Body of pancreas (tissue), 4 donors: ENCODE measurements around the gene TRIM46. TPM values are rescaled to one million over a fixed set of nuclear protein-coding genes. Genes with fewer than 3 reads are reported as not detected.

Experiments used
- ATAC-seq: fragments of 150-250 bp; one replicate; pipeline ENCODE4 v1.9.1; 2016
- DNase-seq, 4 donors: peaks; one replicate each; pipeline ENCODE4 v3.0.0-alpha.2; 2019
- H3K27ac ChIP-seq, 4 donors: fragments of 200-600 bp; sonication (generic); 1 replicate in 3 of 4; 2 replicates in 1 of 4; pipeline versions ENCODE4 v1.5.1 to v1.6.1; 2016 to 2019; ENCODE audit warnings: mild to moderate bottlenecking in 1 of 4, mixed read lengths in 1 of 4, moderate library complexity in 1 of 4
- H3K27me3 ChIP-seq, 2 donors: fragments of 200-600 bp; sonication (generic); one replicate each; pipeline ENCODE4 v1.6.0; 2016; ENCODE audit warnings: mild to moderate bottlenecking in 1 of 2
- H3K36me3 ChIP-seq, 2 donors: fragments of 200-600 bp; sonication (generic); replicated peaks in 1 of 2; 2 replicates each; pipeline ENCODE4 v1.5.1; 2016; ENCODE audit warnings: low read depth in 2 of 2; ENCODE audit not compliant: insufficient read depth in 1 of 2
- H3K4me1 ChIP-seq: fragments of 200-600 bp; sonication (generic); one replicate; pipeline ENCODE4 v1.6.0; 2016
- H3K4me3 ChIP-seq, 2 donors: fragments of 200-600 bp; sonication (generic); 1 replicate in 1 of 2; 2 replicates in 1 of 2; pipeline ENCODE4 v1.5.1; 2016 to 2019
- H3K9me3 ChIP-seq, 3 donors: fragments of 200-600 bp; sonication (generic); 1 replicate in 2 of 3; 2 replicates in 1 of 3; pipeline ENCODE4 v1.5.1; 2016
- CTCF ChIP-seq, 7 experiments: fragments of 450-650 bp in 4 of 7; fragments of 200-600 bp in 3 of 7; sonication (generic) in 3 of 7; IDR thresholded peaks; one replicate each; pipeline ENCODE4 v1.5.1; 2016 to 2019; ENCODE audit warnings: antibody characterized with exemption in 7 of 7
- POLR2A ChIP-seq, 3 donors: fragments of 450-650 bp; IDR thresholded peaks; one replicate each; pipeline ENCODE4 v1.6.1; 2016; ENCODE audit warnings: antibody characterized with exemption in 3 of 3, mild to moderate bottlenecking in 2 of 3
- WGBS, 2 donors: methylation state at CpG; one replicate each; pipeline ENCODE4 v1.1.5; 2017; 5-methylcytosine and 5-hydroxymethylcytosine counted together
- intact Hi-C: fragments of 100-400 bp; cut with DNase I; formaldehyde crosslinking; loops from one replicate; pipeline ENCODE4 v1.15.1; 2023
- total RNA-seq, 2 donors: library from RNA; depleted of rRNA; stranded (reverse); fragments of >200 nt; gene quantifications; one replicate each; pipeline ENCODE4 v1.1.0, GENCODE V29; 2016

TRIM46 gene
- total RNA-seq, 2 donors from 2014 or later, result 0.26 TPM; not detected in 1

GRCh38 chr1:155168456-155169210, 5.0 kb upstream of the TRIM46 start:
- no peak overlapping the region for H3K4me3 ChIP-seq
- intact Hi-C loops, result loop anchor here (5.0 kb wide), 2 partner anchors 36 to 76 kb away; no protein-coding TSS in a partner anchor
- H3K36me3 ChIP-seq, result peaks cover 0 to 7% of the 10 kb centered on the region in 2 donors
- H3K9me3 ChIP-seq, result no peaks in the 10 kb centered on the region
- 72 to 75% methylated on average over 10 of the region's 10 CpGs for WGBS, 2 donors
- H3K27me3 ChIP-seq, result no peaks in the 10 kb centered on the region
- DNase-seq (no peak), ATAC-seq (no peak)
- TF ChIP-seq CTCF (IDR thresholded peaks at IDR 0.05), result no peak
- TF ChIP-seq POLR2A (IDR thresholded peaks at IDR 0.05), result no peak
- H3K4me1 ChIP-seq, result peaks cover 19% of the 10 kb centered on the region
- H3K27ac ChIP-seq, result no peak overlapping the region

- TF ChIP-seq CTCF (IDR thresholded peaks at IDR 0.05) (no peak), POLR2A (IDR thresholded peaks at IDR 0.05) (no peak)
- H3K4me1 ChIP-seq, result peaks cover 19% of the 10 kb centered on the region
- H3K27me3 ChIP-seq, result no peaks in the 10 kb centered on the region
- ATAC-seq (no peak), DNase-seq (no peak)
- H3K9me3 ChIP-seq, result no peaks in the 10 kb centered on the region
- H3K36me3 ChIP-seq, result peaks cover 0 to 7% of the 10 kb centered on the region in 2 donors
- intact Hi-C loops, result loop anchor here (5.0 kb wide), 2 partner anchors 37 to 77 kb away; no protein-coding TSS in a partner anchor
- H3K27ac ChIP-seq, result no peak overlapping the region
- H3K4me3 ChIP-seq, result no peak overlapping the region
- WGBS, 2 donors, result 61 to 66% methylated on average over 5 of the region's 5 CpGs
Observed at GRCh38 chr1:155169541-155169940, 4.1 kb upstream of the TRIM46 start.

- WGBS, 2 donors, result 81 to 83% methylated on average over 2 of the region's 2 CpGs
- DNase-seq, result no peak
- no peak for TF ChIP-seq CTCF (IDR thresholded peaks at IDR 0.05)
- TF ChIP-seq POLR2A (IDR thresholded peaks at IDR 0.05), result no peak
Observed at GRCh38 chr1:155170101-155170785, 3.4 kb upstream of the TRIM46 start.

GRCh38 chr1:155170806-155171205, 2.8 kb upstream of the TRIM46 start:
- ATAC-seq (no peak), DNase-seq (peak in 1 of 4 donors; percentile 7)
- H3K36me3 ChIP-seq, result peaks cover 0 to 7% of the 10 kb centered on the region in 2 donors
- WGBS, 2 donors, result 84 to 89% methylated on average over 7 of the region's 7 CpGs
- TF ChIP-seq POLR2A (IDR thresholded peaks at IDR 0.05) (no peak), CTCF (IDR thresholded peaks at IDR 0.05) (no peak)
- H3K4me3 ChIP-seq, result no peak overlapping the region
- H3K9me3 ChIP-seq, result no peaks in the 10 kb centered on the region
- peaks cover 19% of the 10 kb centered on the region for H3K4me1 ChIP-seq
- no peaks in the 10 kb centered on the region for H3K27me3 ChIP-seq
- intact Hi-C loops, result loop anchor here (10.0 kb wide), 1 partner anchor 54 kb away; no protein-coding TSS in a partner anchor
- H3K27ac ChIP-seq, result no peak overlapping the region

More at GRCh38 chr1:155170101-155170785, 3.4 kb upstream of the TRIM46 start:
- ATAC-seq, result no peak
- H3K27ac ChIP-seq, result no peak overlapping the region
- intact Hi-C loops, result loop anchor here (10.0 kb wide), 1 partner anchor 55 kb away; no protein-coding TSS in a partner anchor
- H3K4me1 ChIP-seq, result peaks cover 19% of the 10 kb centered on the region
- H3K4me3 ChIP-seq, result no peak overlapping the region
- peaks cover 0 to 7% of the 10 kb centered on the region in 2 donors for H3K36me3 ChIP-seq
- no peaks in the 10 kb centered on the region for H3K27me3 ChIP-seq
- H3K9me3 ChIP-seq, result no peaks in the 10 kb centered on the region
